Measurements from ENCODE around the gene ATP10B. TPM values are rescaled to one million over a fixed set of nuclear protein-coding genes. Genes with fewer than 3 reads are reported as not detected.

ATP10B gene
- total RNA-seq, 1 donor from 2014 or later, result under 0.01 TPM

DNA sequence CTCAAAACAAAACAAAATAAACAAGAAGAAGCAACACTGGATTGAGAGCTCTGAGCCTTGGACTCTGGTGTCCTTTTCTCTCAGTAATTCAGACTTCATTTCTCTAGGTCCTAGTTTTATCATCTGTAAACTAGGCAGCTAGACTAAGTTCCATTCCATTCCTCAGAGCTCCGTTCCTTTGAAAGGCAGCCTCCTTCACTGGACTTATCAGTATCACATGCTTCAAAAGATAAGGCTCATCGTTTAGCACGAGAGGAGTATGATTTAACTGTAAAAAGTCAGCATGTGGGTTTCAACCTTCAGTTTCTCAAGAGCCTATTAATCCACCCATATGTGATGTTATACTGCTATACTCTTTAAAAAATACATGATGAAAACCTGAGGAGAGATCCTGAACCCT, 1.6 kb downstream of the ATP10B start:
- no peak overlapping the region for H3K9ac ChIP-seq (ENCODE audit: low read depth in 1 of 3, low read length in 3 of 3)

DNA sequence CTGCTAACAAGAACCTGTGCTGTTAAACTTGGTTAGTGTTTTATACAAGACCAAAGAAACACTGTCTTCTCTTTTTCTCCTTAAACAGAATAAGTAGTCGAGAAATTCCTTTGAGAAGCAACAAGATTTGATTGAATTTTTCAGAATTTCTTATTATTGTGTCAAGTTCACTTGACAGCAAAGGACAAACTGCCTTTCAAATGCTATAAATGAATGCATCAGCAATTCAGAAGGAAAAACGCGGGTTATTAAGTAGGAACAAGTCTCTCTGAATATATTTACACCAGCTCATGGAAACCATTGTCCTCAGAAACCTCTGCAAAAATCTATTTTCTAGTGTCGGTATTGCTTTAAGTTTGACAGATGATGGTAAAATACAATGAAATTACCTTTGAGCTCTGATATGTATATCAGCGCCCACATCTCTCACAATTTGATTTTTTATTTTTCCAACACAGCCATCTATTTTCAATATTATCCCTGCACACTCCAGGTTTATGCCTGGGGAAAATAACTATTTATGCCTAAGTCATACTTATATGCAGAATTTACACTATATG, 4.4 kb downstream of the ATP10B start:
- H3K4me1 ChIP-seq (ENCODE audit: control insufficient read depth in 3 of 3, insufficient read depth in 3 of 3, low read length in 3 of 3), result no peaks in the 10 kb centered on the region
- H3K9me3 ChIP-seq (ENCODE audit: control insufficient read depth in 3 of 3, low read length in 3 of 3), result no peaks in the 10 kb centered on the region
- no peak overlapping the region for H3K4me3 ChIP-seq (ENCODE audit: low read length in 3 of 3)
- no peaks in the 10 kb centered on the region for H3K27me3 ChIP-seq (ENCODE audit: control insufficient read depth in 3 of 3, insufficient read depth in 3 of 3, low read length in 3 of 3)
- no peak overlapping the region for H3K9ac ChIP-seq (ENCODE audit: low read depth in 1 of 3, low read length in 3 of 3)
- no peaks in the 10 kb centered on the region for H3K36me3 ChIP-seq (ENCODE audit: control insufficient read depth in 3 of 3, insufficient read depth in 3 of 3, low read length in 3 of 3)
- H3K27ac ChIP-seq (ENCODE audit: low read depth, low read length), result no peak overlapping the region

More for the DNA sequence above, 1.6 kb downstream of the ATP10B start:
- H3K9me3 ChIP-seq (ENCODE audit: control insufficient read depth in 3 of 3, low read length in 3 of 3), result no peaks in the 10 kb centered on the region
- no peaks in the 10 kb centered on the region for H3K4me1 ChIP-seq (ENCODE audit: control insufficient read depth in 3 of 3, insufficient read depth in 3 of 3, low read length in 3 of 3)
- no peaks in the 10 kb centered on the region for H3K36me3 ChIP-seq (ENCODE audit: control insufficient read depth in 3 of 3, insufficient read depth in 3 of 3, low read length in 3 of 3)
- no peaks in the 10 kb centered on the region for H3K27me3 ChIP-seq (ENCODE audit: control insufficient read depth in 3 of 3, insufficient read depth in 3 of 3, low read length in 3 of 3)
- no peak overlapping the region for H3K4me3 ChIP-seq (ENCODE audit: low read length in 3 of 3)
- no peak overlapping the region for H3K27ac ChIP-seq (ENCODE audit: low read depth, low read length)

DNA sequence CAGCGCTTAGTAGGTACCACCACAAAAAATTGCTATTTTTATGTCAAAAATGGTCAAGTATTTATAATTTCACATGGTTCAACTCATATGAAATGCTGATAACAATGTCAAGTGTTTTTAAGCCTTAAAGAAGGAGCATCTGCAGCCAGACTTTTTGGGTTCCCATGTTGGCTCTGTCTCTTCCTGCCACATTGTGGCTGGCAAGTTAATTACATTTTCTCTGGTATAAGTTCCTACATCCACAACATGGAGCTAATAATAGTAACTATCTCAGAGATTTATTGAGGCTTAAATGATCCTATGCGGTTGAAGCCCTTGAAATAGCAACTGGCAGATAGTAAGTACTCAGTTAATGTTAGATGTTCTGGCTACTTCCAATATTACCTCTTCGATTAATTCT, 5.4 kb downstream of the ATP10B start:
- no peak overlapping the region for H3K9ac ChIP-seq (ENCODE audit: low read depth in 1 of 3, low read length in 3 of 3)
- no peak overlapping the region for H3K27ac ChIP-seq (ENCODE audit: low read depth, low read length)
- no peaks in the 10 kb centered on the region for H3K36me3 ChIP-seq (ENCODE audit: control insufficient read depth in 3 of 3, insufficient read depth in 3 of 3, low read length in 3 of 3)
- H3K4me3 ChIP-seq (ENCODE audit: low read length in 3 of 3), result no peak overlapping the region
- H3K9me3 ChIP-seq (ENCODE audit: control insufficient read depth in 3 of 3, low read length in 3 of 3), result no peaks in the 10 kb centered on the region
- H3K4me1 ChIP-seq (ENCODE audit: control insufficient read depth in 3 of 3, insufficient read depth in 3 of 3, low read length in 3 of 3), result no peaks in the 10 kb centered on the region
- H3K27me3 ChIP-seq (ENCODE audit: control insufficient read depth in 3 of 3, insufficient read depth in 3 of 3, low read length in 3 of 3), result no peaks in the 10 kb centered on the region

DNA sequence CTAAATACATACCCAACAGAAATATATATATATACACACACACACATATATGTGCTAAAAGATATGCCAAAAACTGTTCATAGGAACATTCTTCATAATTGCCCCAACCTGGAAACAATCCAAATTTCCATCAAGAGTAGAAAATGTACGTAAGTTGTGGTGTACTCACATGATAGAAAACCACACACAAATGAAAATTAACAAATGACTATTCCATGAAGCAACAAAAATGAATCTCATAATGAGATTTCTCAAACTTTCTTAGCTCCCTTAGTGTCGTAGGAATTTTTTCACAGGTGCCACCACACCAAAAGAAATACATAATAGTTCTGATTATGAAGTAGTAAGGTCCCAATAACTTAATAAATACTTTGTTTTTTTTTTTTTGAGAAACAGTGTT, 7.8 kb downstream of the ATP10B start:
- no peak overlapping the region for H3K9ac ChIP-seq (ENCODE audit: low read depth in 1 of 3, low read length in 3 of 3)

DNA sequence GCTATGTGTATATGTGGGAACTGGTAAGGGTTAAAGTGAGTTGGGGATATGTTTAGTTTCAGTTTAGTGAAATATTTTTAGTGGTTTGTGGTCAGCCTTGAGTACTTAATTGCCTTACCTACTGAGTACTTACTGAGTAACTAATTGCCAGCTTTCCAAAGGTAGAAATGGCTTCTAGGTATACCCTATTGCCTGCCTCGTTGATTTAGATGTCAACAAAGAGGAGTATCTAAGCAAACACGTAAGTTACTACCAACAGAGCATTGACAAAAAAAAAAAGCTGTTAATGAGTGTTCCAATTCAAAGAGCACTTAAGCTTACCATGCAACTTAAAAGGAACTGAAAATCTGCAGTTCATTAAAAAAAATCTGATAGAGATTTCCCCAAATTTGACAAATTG, 8.8 kb downstream of the ATP10B start:
- Histone ChIP-seq H3K36me3 (ENCODE audit: control insufficient read depth in 3 of 3, insufficient read depth in 3 of 3, low read length in 3 of 3) (no peaks in the 10 kb centered on the region), H3K27me3 (ENCODE audit: control insufficient read depth in 3 of 3, insufficient read depth in 3 of 3, low read length in 3 of 3) (no peaks in the 10 kb centered on the region), H3K27ac (ENCODE audit: low read depth, low read length) (no peak overlapping the region), H3K9me3 (ENCODE audit: control insufficient read depth in 3 of 3, low read length in 3 of 3) (no peaks in the 10 kb centered on the region), H3K4me1 (ENCODE audit: control insufficient read depth in 3 of 3, insufficient read depth in 3 of 3, low read length in 3 of 3) (no peaks in the 10 kb centered on the region), H3K4me3 (ENCODE audit: low read length in 3 of 3) (no peak overlapping the region), H3K9ac (ENCODE audit: low read depth in 1 of 3, low read length in 3 of 3) (no peak overlapping the region)

More for the DNA sequence above, 7.8 kb downstream of the ATP10B start:
- no peaks in the 10 kb centered on the region for H3K4me1 ChIP-seq (ENCODE audit: control insufficient read depth in 3 of 3, insufficient read depth in 3 of 3, low read length in 3 of 3)
- no peaks in the 10 kb centered on the region for H3K9me3 ChIP-seq (ENCODE audit: control insufficient read depth in 3 of 3, low read length in 3 of 3)
- H3K36me3 ChIP-seq (ENCODE audit: control insufficient read depth in 3 of 3, insufficient read depth in 3 of 3, low read length in 3 of 3), result no peaks in the 10 kb centered on the region
- H3K27me3 ChIP-seq (ENCODE audit: control insufficient read depth in 3 of 3, insufficient read depth in 3 of 3, low read length in 3 of 3), result no peaks in the 10 kb centered on the region
- no peak overlapping the region for H3K27ac ChIP-seq (ENCODE audit: low read depth, low read length)
- H3K4me3 ChIP-seq (ENCODE audit: low read length in 3 of 3), result no peak overlapping the region

DNA sequence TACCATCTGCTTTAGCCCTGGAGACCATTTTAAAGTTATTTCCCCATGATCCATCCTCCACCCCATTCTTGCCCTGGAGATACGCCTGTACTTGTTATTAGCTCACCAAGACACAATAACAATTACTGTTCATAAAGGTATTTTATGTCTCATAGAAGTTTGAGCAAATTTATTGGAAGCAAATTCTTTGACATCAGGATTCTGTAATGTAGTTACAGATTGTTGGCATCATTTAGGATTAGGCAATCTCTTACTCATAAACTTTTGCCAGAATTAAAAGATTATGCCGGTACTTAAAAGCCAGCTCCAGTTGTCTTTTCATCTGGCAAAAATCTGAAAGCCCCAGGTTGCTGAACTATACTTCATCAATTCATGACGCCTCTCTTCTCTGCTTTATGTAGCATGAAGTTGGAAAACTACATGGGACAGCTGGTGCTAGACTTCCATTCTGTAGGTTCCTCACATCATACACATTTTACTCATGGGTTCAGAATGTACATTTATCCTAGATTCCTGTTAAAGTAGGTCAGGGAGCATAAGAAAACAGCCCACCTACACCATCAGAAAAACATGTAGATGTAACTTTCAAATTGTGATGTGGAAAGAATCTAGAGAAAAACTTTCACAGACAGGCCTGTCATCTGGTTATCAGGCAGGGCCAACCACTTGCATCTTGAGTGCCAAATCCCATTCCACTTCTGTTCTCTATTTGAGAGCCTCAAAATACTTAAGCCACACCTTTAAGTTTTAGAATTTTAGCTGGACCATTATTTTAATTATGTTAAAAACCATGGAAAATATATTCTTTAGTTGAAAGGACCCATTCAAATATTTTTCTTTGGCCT, 14.0 kb downstream of the ATP10B start:
- Histone ChIP-seq H3K9ac (ENCODE audit: low read depth in 1 of 3, low read length in 3 of 3) (no peak overlapping the region), H3K36me3 (ENCODE audit: control insufficient read depth in 3 of 3, insufficient read depth in 3 of 3, low read length in 3 of 3) (no peaks in the 10 kb centered on the region), H3K9me3 (ENCODE audit: control insufficient read depth in 3 of 3, low read length in 3 of 3) (no peaks in the 10 kb centered on the region), H3K4me3 (ENCODE audit: low read length in 3 of 3) (no peak overlapping the region), H3K4me1 (ENCODE audit: control insufficient read depth in 3 of 3, insufficient read depth in 3 of 3, low read length in 3 of 3) (no peaks in the 10 kb centered on the region), H3K27me3 (ENCODE audit: control insufficient read depth in 3 of 3, insufficient read depth in 3 of 3, low read length in 3 of 3) (no peaks in the 10 kb centered on the region), H3K27ac (ENCODE audit: low read depth, low read length) (no peak overlapping the region)

DNA sequence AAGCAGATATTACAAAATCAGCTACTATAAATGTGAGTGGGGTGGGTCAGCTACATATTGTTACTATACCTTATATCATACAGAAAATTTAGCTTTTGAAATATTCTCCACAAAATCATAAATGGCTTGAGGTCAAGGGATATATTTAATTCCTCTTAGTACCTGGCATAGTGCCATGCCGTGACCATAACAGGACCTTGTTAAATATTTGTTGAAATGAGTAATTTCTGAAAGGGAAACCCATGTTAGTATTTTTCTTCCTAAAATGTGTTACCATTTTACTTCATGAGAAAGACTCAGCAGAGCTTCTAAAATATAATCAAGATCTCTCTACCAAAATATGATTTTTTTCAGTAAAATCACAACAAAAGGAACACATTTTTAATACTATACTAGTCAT, 14.8 kb downstream of the ATP10B start:
- no peaks in the 10 kb centered on the region for H3K4me1 ChIP-seq (ENCODE audit: control insufficient read depth in 3 of 3, insufficient read depth in 3 of 3, low read length in 3 of 3)
- H3K9ac ChIP-seq (ENCODE audit: low read depth in 1 of 3, low read length in 3 of 3), result no peak overlapping the region
- H3K27me3 ChIP-seq (ENCODE audit: control insufficient read depth in 3 of 3, insufficient read depth in 3 of 3, low read length in 3 of 3), result no peaks in the 10 kb centered on the region
- H3K4me3 ChIP-seq (ENCODE audit: low read length in 3 of 3), result no peak overlapping the region
- no peaks in the 10 kb centered on the region for H3K36me3 ChIP-seq (ENCODE audit: control insufficient read depth in 3 of 3, insufficient read depth in 3 of 3, low read length in 3 of 3)
- H3K27ac ChIP-seq (ENCODE audit: low read depth, low read length), result no peak overlapping the region
- H3K9me3 ChIP-seq (ENCODE audit: control insufficient read depth in 3 of 3, low read length in 3 of 3), result peaks cover 0 to 2% (median 0%) of the 10 kb centered on the region in 3 donors

DNA sequence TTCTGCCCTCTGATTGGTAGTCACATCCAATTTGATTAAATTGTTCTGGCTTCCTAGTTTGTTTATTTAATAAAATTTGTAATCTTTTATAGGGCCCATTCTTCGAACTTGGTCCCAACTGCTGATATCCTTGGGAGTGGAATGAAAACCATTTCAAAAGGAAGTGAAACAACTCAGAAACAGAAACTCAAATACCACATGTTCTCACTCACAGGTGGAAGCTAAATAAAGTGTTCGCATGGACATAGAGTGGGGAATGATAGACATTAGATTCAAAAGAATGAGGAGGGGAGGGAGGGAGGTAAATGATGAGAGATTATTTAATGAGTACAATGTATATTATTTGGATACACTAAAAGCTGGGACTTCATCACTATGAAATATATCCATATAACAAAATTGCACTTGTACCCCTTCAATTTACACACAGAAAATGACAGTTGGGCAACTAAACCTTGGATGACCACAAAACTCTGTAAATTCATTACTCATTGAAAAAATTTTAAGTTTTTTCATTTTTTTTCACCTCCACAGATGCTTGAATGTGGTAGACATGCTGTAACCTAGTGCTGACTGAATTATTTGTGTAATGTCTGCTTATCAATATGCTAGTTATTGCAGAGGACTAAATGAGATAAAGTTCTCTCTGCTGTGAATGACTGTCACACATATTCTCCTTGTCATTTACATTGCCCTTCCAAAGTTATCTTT, 16.0 kb downstream of the ATP10B start:
- Histone ChIP-seq H3K27me3 (ENCODE audit: control insufficient read depth in 3 of 3, insufficient read depth in 3 of 3, low read length in 3 of 3) (no peaks in the 10 kb centered on the region), H3K9me3 (ENCODE audit: control insufficient read depth in 3 of 3, low read length in 3 of 3) (peaks cover 0 to 2% (median 0%) of the 10 kb centered on the region in 3 donors), H3K4me1 (ENCODE audit: control insufficient read depth in 3 of 3, insufficient read depth in 3 of 3, low read length in 3 of 3) (no peaks in the 10 kb centered on the region), H3K27ac (ENCODE audit: low read depth, low read length) (no peak overlapping the region), H3K9ac (ENCODE audit: low read depth in 1 of 3, low read length in 3 of 3) (no peak overlapping the region), H3K36me3 (ENCODE audit: control insufficient read depth in 3 of 3, insufficient read depth in 3 of 3, low read length in 3 of 3) (no peaks in the 10 kb centered on the region), H3K4me3 (ENCODE audit: low read length in 3 of 3) (no peak overlapping the region)

DNA sequence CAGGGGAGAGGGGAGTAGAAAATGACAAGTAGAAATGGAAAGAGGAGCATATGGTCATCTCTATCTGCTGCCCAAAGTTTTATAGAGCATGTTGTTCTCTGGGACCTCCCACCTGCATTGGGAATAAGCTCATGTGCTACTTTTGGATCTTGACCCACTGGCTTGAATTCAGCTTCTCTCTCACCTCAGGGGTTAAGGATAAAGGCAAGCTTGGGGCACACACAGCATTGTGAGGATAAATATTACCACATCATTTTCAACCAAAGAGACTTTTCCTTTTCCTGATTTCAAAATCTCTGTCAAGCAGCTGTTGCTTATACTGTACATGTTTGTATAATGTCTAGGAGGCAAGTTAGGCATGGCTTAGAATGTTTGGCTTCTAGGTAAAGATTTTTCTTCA, 16.6 kb downstream of the ATP10B start:
- Histone ChIP-seq H3K9ac (ENCODE audit: low read depth in 1 of 3, low read length in 3 of 3) (no peak overlapping the region), H3K36me3 (ENCODE audit: control insufficient read depth in 3 of 3, insufficient read depth in 3 of 3, low read length in 3 of 3) (no peaks in the 10 kb centered on the region), H3K4me1 (ENCODE audit: control insufficient read depth in 3 of 3, insufficient read depth in 3 of 3, low read length in 3 of 3) (no peaks in the 10 kb centered on the region), H3K9me3 (ENCODE audit: control insufficient read depth in 3 of 3, low read length in 3 of 3) (peaks cover 0 to 2% (median 0%) of the 10 kb centered on the region in 3 donors), H3K4me3 (ENCODE audit: low read length in 3 of 3) (no peak overlapping the region), H3K27ac (ENCODE audit: low read depth, low read length) (no peak overlapping the region), H3K27me3 (ENCODE audit: control insufficient read depth in 3 of 3, insufficient read depth in 3 of 3, low read length in 3 of 3) (no peaks in the 10 kb centered on the region)

DNA sequence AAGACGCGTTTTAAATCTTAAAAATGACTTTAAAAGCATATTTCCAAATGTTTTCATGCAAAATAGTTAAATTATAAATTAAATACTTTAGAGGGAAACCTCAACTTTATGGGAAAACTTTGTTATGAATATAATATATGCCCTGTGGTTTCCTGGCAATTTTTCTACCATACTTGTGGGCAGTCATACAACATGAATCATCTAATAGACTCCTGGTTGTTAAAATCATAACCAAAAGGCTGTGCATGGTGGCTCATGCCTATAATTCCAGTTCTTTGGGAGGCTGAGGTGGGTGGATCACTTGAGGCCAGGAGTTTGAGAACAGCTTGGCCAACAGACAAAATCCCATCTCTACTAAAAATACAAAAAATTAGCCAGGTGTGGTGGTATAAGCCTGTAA, 18.2 kb downstream of the ATP10B start:
- H3K4me1 ChIP-seq (ENCODE audit: control insufficient read depth in 3 of 3, insufficient read depth in 3 of 3, low read length in 3 of 3), result no peaks in the 10 kb centered on the region
- no peaks in the 10 kb centered on the region for H3K36me3 ChIP-seq (ENCODE audit: control insufficient read depth in 3 of 3, insufficient read depth in 3 of 3, low read length in 3 of 3)

More for the DNA sequence above, 18.2 kb downstream of the ATP10B start:
- no peak overlapping the region for H3K9ac ChIP-seq (ENCODE audit: low read depth in 1 of 3, low read length in 3 of 3)
- H3K27me3 ChIP-seq (ENCODE audit: control insufficient read depth in 3 of 3, insufficient read depth in 3 of 3, low read length in 3 of 3), result no peaks in the 10 kb centered on the region
- H3K27ac ChIP-seq (ENCODE audit: low read depth, low read length), result no peak overlapping the region
- H3K9me3 ChIP-seq (ENCODE audit: control insufficient read depth in 3 of 3, low read length in 3 of 3), result peaks cover 0 to 2% (median 0%) of the 10 kb centered on the region in 3 donors
- H3K4me3 ChIP-seq (ENCODE audit: low read length in 3 of 3), result no peak overlapping the region
